HG02973 (cell line): Measurements from ENCODE around the gene KCNIP3.

Source experiments
- ATAC-seq: cut with Tn5 transposase; IDR thresholded peaks from one replicate; pipeline ENCODE4 v1.9.1; 2021; ENCODE audit warnings: moderate library complexity; ENCODE audit not compliant: unreplicated experiment

The KCNIP3 gene

DNA sequence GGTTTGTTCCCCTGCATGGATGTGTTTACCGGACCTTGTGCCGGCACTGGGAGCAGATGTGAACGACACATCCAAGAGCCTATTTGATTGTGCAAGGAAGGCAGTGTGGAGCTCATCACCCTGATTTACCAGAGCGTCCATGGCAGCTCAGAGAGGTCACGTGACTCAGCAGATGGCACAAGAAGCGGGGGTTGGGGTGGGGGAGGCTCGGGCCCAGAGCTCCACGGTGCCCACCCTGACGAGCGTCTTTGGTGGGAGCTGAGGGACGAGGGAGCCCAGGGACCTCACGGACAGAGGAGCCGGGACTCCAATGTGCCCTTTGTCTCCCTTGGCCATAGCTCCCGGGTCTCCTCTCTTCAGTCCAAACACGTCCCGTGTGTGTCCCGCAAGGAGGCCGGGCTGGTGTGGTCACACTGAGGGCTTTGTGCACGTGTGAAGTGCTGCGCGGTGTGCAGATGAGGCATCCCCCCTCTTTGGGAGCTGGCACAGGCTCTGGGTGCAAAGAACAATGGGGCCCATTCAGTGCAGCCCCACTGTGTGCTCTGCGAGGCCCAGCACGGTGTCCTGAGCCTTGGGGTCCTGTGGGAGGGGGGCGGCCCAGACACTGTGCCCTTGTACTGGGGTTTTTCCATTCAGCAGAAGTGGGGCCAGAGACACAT is 15.5 kb downstream of the KCNIP3 start:
- ATAC-seq, result no peak

DNA sequence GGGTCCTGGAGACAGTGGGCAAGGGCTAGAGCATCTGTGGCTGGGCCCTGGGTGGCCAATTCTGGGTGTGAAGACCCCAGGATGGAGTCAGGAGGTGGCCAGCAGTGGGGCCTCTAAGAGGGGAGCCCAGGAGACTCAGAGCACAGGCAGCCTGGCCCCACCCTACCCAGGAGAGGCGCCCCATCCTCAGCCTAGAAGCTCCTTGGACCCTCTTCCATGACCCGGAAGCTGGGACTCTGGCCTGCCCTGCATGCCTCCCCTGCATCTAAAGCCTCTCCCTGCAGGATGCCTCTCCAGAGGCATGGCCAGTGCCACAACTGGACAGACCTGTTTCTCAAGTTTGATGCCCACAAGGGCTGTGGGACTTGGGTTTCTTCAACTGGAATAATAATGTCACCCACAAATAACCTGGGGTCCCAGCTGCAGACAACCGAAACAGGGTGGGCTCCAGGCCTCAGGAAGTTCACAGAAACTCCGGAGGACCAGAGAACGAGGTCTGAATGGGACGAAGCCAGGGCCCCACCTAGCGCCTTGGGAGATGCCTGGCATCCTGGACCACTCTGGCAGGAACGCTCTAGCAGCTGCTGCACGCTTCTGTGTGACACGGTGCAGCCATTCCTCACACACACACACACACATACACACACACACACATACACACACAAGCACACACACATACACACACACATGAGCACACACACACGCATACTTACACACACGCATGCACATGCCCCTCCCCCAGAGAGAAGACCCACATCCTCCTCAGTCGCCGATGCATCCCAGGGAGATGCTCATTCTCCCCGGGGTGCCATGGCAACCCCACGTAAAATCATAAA is 16.4 kb downstream of the KCNIP3 start:
- no peak for ATAC-seq

- ATAC-seq, result no peak
These were observed 17.4 kb downstream of the KCNIP3 start for GRCh38 chr2:95314598-95314963.

DNA sequence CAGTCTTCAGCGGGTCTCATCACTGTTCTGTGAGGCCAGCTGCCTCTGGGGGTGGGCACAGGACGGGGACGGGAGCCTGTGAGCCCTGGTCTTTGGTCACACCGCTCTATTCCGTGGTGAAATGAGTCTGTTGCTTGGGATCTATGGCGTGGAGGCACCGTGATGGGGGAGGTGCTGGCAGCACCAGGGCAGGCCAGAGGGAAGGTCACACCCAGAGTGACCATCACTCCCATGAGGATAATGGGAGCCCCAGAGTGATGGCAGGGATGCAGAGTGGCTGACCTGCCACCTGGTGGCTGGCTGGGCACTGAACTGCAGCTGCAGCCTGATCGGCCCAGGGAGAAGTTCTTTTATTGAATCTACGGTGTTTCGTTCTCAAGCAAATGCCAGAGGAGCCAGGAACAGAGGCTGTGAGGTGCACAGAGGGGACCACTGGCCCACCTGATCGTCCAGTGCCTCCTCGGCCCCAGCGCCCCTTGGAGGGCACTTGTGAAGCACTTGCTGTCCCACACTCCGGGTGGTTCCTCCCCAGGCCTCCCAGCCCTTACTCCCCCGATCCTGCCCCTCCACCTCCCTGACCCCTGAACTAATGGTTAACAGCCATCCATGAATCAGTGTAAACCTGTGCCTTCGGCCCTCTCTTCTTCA is 17.9 kb downstream of the KCNIP3 start:
- no peak for ATAC-seq

- no peak for ATAC-seq
These were observed 18.8 kb downstream of the KCNIP3 start for GRCh38 chr2:95315801-95316411.

DNA sequence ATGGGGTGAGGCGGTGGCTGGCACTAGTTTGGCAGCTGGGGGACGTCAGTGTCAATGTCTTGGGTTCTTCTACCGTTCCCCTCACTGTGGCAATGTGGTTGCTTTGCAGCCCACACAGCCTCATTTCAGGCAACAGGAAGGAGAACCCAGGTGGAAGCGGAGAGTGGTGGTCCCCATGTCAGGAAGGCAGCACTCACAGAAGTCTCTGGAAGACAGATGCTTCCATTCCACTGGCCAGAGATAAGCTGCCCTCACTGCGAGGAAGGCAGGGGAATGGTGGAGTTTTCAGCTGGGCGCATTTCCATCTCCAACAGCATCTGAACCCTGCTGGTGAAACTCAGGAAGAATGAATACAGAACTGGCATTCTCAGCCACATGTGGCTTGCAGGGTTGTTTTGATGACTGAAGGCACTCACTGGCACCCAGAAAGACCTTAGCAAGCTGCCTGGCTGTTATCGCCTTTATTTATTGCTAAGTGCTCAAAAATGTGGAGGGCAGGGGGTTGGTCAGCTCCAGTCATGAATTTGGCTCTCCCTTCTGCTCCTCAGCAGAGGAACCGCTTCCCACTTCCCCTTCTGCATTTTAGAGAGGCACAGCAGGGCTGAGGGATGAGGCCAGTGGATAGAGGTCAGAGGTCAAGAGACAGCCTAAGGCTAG is 19.4 kb downstream of the KCNIP3 start:
- ATAC-seq, result no peak

DNA sequence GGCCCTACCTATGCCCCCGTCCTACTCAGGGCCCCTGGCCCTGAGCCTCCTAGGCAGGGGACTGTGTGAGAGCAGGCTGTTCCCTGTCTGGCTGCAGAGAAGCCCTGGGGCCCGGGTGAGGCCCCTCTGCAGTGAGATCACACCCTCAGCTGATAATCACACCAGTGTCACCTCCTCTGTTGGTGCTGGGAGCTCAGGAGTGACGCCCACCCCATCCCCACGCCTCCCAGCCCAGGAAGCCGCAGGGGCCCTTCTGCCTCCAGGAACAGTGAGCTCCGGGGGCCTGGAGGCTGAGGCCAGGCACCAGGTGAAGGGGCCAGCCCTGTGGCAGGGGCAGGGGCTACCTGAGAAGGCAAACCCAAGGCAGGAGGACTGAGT is 20.0 kb downstream of the KCNIP3 start:
- ATAC-seq, result no peak

GRCh38 chr2:95317665-95318425 is 20.7 kb downstream of the KCNIP3 start:
- ATAC-seq, result no peak

DNA sequence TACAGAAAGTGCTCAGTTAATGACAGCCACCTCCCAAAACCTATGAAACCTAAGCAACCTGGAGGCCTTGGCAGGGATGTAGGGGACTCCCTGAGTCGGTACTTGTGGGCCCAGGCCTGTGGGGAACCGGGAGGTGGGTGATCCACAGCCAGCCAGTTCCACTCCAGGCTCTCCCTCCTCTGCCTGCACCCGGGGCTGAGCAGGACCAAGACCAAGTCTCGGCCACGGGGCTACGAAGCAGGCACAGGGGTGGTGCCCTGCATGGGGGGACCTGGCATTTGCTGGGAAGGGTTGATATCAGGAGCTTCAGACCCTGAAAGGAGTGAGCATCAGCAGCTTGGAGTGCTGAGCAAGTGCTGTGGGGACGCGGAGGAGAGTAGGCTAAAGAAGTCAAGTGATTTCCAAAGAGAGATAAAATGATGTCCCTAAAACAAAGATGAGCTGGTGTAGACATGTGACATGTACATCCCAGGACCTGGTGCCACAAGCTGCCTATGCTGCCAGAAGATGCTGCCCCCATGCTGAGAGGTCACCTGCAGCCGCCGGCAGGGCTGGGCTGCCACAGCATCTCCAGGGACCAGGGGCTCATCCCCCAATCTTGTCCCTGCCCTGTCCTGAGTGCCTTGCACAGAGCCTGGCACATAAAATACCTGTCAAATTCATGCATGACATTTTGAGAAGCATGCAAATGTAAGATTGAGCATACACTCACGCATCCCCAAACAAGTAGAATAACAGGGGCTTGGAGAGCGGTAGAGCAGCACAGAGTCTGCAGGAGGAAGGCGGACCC is 21.5 kb downstream of the KCNIP3 start:
- ATAC-seq, result no peak

- no peak for ATAC-seq
These were observed 22.6 kb downstream of the KCNIP3 start for GRCh38 chr2:95319481-95320343.

DNA sequence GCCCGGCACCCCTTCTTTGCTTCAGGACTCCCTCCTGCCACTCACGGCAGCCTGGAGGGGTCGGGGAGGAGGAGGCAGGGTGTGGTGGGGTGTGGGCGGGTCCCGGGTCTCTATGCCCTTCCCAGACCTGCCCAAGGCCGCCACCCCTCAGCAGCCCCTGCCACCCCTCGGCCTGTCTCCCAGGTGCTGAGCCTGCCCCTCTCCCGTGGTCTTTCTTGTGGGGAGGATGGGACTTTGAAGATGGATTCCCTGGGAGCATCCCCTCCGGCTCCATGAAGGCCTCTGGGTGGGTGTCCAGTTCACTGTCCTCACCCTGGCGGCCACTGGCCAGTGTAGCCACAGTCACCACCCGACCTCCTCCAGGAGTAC is 23.2 kb downstream of the KCNIP3 start:
- ATAC-seq, result no peak

GRCh38 chr2:95320986-95321767 is 24.0 kb downstream of the KCNIP3 start:
- no peak for ATAC-seq

- ATAC-seq, result no peak
These were observed 26.4 kb downstream of the KCNIP3 start for GRCh38 chr2:95323347-95324155.

- ATAC-seq, result no peak
These were observed 27.9 kb downstream of the KCNIP3 start for GRCh38 chr2:95325026-95325425.

DNA sequence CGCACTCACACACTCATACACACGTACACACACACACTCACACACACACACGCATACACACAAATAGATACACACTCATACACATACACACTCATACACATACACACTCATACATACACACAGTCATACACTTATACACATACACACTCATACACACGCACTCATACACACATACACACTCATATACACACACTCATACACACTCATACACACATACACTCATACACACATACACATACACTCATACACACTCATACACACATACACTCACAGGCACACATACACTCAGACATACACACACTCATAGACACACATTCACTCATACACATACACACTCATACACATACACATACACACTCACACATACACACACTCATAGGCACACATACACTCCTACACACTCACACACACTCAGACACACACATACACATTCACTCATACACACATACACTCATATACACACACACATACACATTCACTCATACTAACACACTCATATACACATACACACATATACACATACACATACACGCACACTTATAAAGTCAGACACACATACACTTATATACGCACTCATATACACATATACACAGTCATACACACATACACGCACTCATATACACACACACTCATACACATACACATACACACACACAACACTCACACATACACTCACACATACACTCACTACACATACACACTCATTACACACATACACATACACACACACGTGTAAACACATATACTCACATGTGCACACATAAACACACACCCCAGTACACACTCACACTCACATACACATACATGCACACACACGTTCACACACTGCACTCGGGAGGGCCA is 28.7 kb downstream of the KCNIP3 start:
- no peak for ATAC-seq

DNA sequence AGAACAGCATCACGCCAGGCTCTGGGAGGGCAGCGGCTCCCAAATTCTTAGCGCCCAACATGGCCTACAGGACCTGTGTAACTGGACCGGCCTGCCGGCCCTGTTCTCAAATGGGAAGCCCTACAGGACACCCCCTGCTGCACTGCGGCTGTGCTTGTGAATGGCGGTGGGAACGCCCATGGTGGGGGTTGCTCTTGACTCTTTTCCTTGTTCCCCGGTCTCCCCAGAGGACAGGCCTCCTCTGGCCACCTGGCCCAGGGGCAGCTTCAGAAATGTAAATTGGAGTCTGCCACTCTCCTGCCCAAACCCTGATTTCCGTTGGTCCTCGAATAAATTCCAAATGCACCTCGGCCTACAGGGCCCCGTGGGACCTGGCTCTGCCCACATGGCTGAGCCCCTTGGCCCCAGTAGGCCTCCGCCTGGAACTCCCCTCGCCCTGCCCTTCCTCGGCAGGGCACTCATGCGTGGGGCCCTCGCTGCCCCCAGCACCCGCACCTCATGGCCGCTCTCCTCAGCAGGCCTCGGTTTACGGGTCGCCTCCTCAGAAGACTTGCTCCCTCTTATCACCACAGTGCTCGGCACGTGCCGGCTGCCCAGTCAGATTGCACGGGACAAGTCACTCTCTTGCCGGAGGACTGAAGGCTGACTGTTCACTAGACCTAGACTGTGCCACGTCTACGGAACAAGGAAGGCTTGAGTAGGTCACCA is 29.4 kb downstream of the KCNIP3 start:
- no peak for ATAC-seq
